Lower leg skin (tissue), 3 donors: ENCODE results near the gene FOXO6.

Experiments
- POLR2A ChIP-seq, 2 donors: fragments of 450-650 bp; IDR thresholded peaks; one replicate each; pipeline ENCODE4 v1.6.1; 2016 to 2017; ENCODE audit warnings: antibody characterized with exemption in 2 of 2, mild to moderate bottlenecking in 1 of 2, moderate library complexity in 1 of 2
- TF ChIP-seq, protein P1 (sequence below), 3 donors: fragments of 450-650 bp; IDR thresholded peaks; one replicate each; pipeline ENCODE4 v1.5.1; 2016; ENCODE audit warnings: antibody characterized with exemption in 3 of 3, mild to moderate bottlenecking in 3 of 3, moderate library complexity in 2 of 3

DNA sequence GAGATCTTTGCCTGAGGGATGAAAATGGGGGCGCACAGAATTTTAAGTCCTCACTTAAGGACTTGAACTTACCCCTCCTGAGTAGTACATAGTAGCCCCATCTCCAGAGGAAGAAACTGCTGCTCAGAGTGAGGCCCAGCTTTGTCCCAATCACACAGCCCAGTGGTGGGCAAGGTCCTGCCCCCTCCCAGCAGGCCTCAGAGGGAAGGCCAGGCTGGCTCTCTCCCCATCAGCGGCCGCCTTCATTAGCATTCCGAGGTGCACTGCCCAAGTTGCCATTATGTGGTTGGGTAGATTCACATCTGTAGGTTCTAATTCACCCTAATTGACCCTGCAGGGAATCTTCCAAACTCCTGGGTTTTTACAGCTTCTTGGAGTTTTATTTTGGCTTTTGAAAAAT, 59.1 kb downstream of the FOXO6 start:
- TF ChIP-seq, protein P1, sequence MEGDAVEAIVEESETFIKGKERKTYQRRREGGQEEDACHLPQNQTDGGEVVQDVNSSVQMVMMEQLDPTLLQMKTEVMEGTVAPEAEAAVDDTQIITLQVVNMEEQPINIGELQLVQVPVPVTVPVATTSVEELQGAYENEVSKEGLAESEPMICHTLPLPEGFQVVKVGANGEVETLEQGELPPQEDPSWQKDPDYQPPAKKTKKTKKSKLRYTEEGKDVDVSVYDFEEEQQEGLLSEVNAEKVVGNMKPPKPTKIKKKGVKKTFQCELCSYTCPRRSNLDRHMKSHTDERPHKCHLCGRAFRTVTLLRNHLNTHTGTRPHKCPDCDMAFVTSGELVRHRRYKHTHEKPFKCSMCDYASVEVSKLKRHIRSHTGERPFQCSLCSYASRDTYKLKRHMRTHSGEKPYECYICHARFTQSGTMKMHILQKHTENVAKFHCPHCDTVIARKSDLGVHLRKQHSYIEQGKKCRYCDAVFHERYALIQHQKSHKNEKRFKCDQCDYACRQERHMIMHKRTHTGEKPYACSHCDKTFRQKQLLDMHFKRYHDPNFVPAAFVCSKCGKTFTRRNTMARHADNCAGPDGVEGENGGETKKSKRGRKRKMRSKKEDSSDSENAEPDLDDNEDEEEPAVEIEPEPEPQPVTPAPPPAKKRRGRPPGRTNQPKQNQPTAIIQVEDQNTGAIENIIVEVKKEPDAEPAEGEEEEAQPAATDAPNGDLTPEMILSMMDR (IDR thresholded peaks at IDR 0.05): no peak
- TF ChIP-seq POLR2A (IDR thresholded peaks at IDR 0.05): no peak
